ENCODE data around the gene FOXN3. TPM values are rescaled to one million over a fixed set of nuclear protein-coding genes. Genes with fewer than 3 reads are reported as not detected.

Gene FOXN3
- total and polyA plus RNA-seq, 2 donors (not counting 3 experiments of a cell fraction or from before 2014, with no cell fraction given) = 16.9 to 41.8 TPM

- Histone ChIP-seq H3K4me2 (ENCODE audit: insufficient read depth, low read length) (no peak overlapping the region), H3K9me3 (replicated peaks; ENCODE audit: control insufficient read depth, insufficient read depth, low read length) (no peaks in the 10 kb centered on the region), H3K9ac (replicated peaks; ENCODE audit: extremely low read depth, insufficient read depth, low read length) (no peak overlapping the region), H3K27ac (ENCODE audit: insufficient read depth, low read depth, low read length) (no peak overlapping the region), H4K20me1 (replicated peaks; ENCODE audit: control insufficient read depth, extremely low read depth, insufficient read depth, low read length) (no peaks in the 10 kb centered on the region), H3K79me2 (ENCODE audit: control insufficient read depth, insufficient read depth, low read length) (no peaks in the 10 kb centered on the region), H2AFZ (ENCODE audit: low read depth, low read length) (no peak overlapping the region), H3K4me1 (ENCODE audit: control insufficient read depth, extremely low read depth, insufficient read depth, low read length) (peaks cover 3% of the 10 kb centered on the region), H3K9me1 (replicated peaks; ENCODE audit: control insufficient read depth, extremely low read depth, insufficient read depth, low read length) (no peaks in the 10 kb centered on the region), H3K36me3 (ENCODE audit: control insufficient read depth in 2 of 2, extremely low read depth in 1 of 2, insufficient read depth in 2 of 2, low read length in 2 of 2) (no peaks in the 10 kb centered on the region), H3K4me3 (replicated peaks in 1 of 3; ENCODE audit: insufficient read depth in 1 of 3, low read depth in 1 of 3, low read length in 3 of 3) (no peak overlapping the region), H3K27me3 (ENCODE audit: control insufficient read depth in 2 of 2, insufficient read depth in 2 of 2, low read length in 2 of 2) (no peaks in the 10 kb centered on the region)
- POLR2A ChIA-PET = no interaction called here
- TF ChIP-seq MYC (IDR thresholded peaks at IDR 0.05; ENCODE audit: low read depth, low read length) = no peak
- no peak for TF ChIP-seq JUN (IDR thresholded peaks at IDR 0.05; ENCODE audit: borderline replicate concordance, insufficient read depth, insufficient read length, low read depth)
- no peak for TF ChIP-seq POLR2A (IDR thresholded peaks at IDR 0.05; ENCODE audit: low read depth, low read length)
- TF ChIP-seq MAX (IDR thresholded peaks at IDR 0.05; ENCODE audit: insufficient read depth, insufficient read length) = no peak
- TF ChIP-seq POLR2AphosphoS5 (IDR thresholded peaks at IDR 0.05; ENCODE audit: insufficient read depth, low read depth, low read length) = no peak
- TF ChIP-seq EZH2 (IDR thresholded peaks at IDR 0.05; ENCODE audit: borderline replicate concordance, low read depth, low read length, severe bottlenecking) = no peak
- TF ChIP-seq CTCF (IDR thresholded peaks at IDR 0.05; ENCODE audit: extremely low read depth in 1 of 2, insufficient read depth in 1 of 2, low read depth in 1 of 2, low read length in 2 of 2) = no peak
- TF ChIP-seq GATA2 (IDR thresholded peaks at IDR 0.05; ENCODE audit: insufficient read depth, insufficient read length, low read depth, low read length) = no peak
- TF ChIP-seq FOS (IDR thresholded peaks at IDR 0.05; ENCODE audit: borderline replicate concordance, insufficient read depth, low read length) = no peak
- intact Hi-C loops (cut with micrococcal nuclease) (no loop called here), dilution Hi-C loops (cut with MboI; ENCODE audit: extremely low pct_ligation_motif_present, low sequenced_read_pairs) (no loop called here)
- CTCF ChIA-PET = no interaction called here
- DNase-seq (ENCODE audit: low read depth, low spot score) (no peak), FAIRE-seq (no peak)
- BruUV-seq (replicated peaks) = no TSS peak
Observed at GRCh38 chr14:89420502-89420901, 3.5 kb upstream of the FOXN3 start.
